Type B pancreatic cell (in vitro differentiated cells): ENCODE measurements around the gene ABCB7. TPM values are rescaled to one million over a fixed set of nuclear protein-coding genes. Genes with fewer than 3 reads are reported as not detected.
"Not testable (repeated sequence)": the region's sequence is repeated elsewhere in the genome, so short reads cannot be mapped to it uniquely, and the experiment has no call there.

Experiments
- DNase-seq: peaks from one replicate; pipeline ENCODE4 v3.0.0; 2021; ENCODE audit warnings: mixed read lengths; ENCODE audit not compliant: unreplicated experiment; ENCODE audit errors: extremely low spot score
- H3K27ac Mint-ChIP-seq: 2 replicates; pipeline ENCODE4 v1.8.0; 2021; ENCODE audit warnings: mild to moderate bottlenecking, mixed read lengths
- H3K27me3 Mint-ChIP-seq: 2 replicates; pipeline ENCODE4 v1.8.0; 2021; ENCODE audit warnings: mixed read lengths
- H3K36me3 Mint-ChIP-seq: 2 replicates; pipeline ENCODE4 v1.8.0; 2021; ENCODE audit warnings: mixed read lengths
- H3K4me1 Mint-ChIP-seq: one replicate; pipeline ENCODE4 v1.8.0; 2021; ENCODE audit warnings: mixed read lengths; ENCODE audit not compliant: unreplicated experiment
- H3K4me3 Mint-ChIP-seq: 2 replicates; pipeline ENCODE4 v1.8.0; 2021; ENCODE audit warnings: mild to moderate bottlenecking, mixed read lengths
- H3K9me3 Mint-ChIP-seq: 2 replicates; pipeline ENCODE4 v1.8.0; 2021; ENCODE audit warnings: mixed read lengths
- total RNA-seq: library from RNA; stranded (reverse); gene quantifications from 2 replicates; pipeline ENCODE4 v1.2.1, GENCODE V29; 2021; ENCODE audit warnings: low replicate concordance
- TF ChIP-seq, protein P1 (sequence below): fragments of 200-600 bp; sonication (generic); conservative IDR thresholded peaks from 2 replicates; pipeline ENCODE4 v1.5.0; 2021; ENCODE audit warnings: antibody characterized with exemption, mild to moderate bottlenecking

Gene ABCB7
- total RNA-seq, 1 donor from 2014 or later = 30.5 TPM

DNA sequence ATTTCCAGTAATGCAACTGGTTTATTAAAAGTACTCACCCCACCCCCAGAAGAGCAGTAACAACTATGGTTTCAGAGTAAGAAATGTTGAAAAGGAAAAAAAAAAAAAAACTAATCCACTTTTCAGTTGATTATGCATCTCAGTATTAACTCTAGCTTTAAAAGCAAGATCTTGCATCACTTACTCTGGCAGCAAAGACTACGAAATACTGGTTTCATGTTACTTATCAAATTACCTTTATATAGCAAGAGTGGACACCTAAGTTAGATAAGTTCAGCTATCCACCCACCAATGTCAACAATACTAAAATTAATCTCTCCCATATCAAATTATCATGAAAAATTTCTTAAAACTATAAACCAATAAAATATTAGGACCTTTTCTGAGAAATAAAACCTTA lies 105.0 kb downstream of the ABCB7 start:
- Mint-ChIP-seq H3K4me3 (no peak overlapping the region), H3K36me3 (no peaks in the 10 kb centered on the region), H3K9me3 (no peaks in the 10 kb centered on the region), H3K27me3 (no peaks in the 10 kb centered on the region), H3K27ac (no peak overlapping the region), H3K4me1 (no peaks in the 10 kb centered on the region)
- DNase-seq = no peak
- TF ChIP-seq, protein P1, sequence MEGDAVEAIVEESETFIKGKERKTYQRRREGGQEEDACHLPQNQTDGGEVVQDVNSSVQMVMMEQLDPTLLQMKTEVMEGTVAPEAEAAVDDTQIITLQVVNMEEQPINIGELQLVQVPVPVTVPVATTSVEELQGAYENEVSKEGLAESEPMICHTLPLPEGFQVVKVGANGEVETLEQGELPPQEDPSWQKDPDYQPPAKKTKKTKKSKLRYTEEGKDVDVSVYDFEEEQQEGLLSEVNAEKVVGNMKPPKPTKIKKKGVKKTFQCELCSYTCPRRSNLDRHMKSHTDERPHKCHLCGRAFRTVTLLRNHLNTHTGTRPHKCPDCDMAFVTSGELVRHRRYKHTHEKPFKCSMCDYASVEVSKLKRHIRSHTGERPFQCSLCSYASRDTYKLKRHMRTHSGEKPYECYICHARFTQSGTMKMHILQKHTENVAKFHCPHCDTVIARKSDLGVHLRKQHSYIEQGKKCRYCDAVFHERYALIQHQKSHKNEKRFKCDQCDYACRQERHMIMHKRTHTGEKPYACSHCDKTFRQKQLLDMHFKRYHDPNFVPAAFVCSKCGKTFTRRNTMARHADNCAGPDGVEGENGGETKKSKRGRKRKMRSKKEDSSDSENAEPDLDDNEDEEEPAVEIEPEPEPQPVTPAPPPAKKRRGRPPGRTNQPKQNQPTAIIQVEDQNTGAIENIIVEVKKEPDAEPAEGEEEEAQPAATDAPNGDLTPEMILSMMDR = no peak

DNA sequence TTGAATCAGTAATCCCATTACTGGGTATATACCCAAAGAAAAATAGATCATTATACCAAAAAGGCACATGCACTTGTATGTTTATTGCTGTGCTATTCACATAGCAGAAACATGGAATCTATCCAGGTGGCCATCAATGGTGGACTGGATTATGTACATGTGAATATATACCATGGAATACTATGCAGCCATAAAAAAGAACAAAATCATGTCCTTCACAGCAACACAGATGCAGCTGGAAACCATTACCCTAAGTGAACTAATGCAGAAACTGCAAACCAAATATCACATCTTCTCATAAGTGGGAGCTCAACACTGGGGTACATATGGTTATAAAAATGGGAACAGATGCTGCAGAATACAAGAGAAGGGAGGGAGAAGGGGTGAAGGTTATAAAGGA lies 110.7 kb downstream of the ABCB7 start:
- Mint-ChIP-seq H3K36me3 (no peaks in the 10 kb centered on the region), H3K4me1 (no peaks in the 10 kb centered on the region), H3K4me3 (no peak overlapping the region), H3K27me3 (no peaks in the 10 kb centered on the region), H3K27ac (no peak overlapping the region), H3K9me3 (peaks cover 5% of the 10 kb centered on the region)
- DNase-seq = no peak
- TF ChIP-seq, protein P1 = no peak

DNA sequence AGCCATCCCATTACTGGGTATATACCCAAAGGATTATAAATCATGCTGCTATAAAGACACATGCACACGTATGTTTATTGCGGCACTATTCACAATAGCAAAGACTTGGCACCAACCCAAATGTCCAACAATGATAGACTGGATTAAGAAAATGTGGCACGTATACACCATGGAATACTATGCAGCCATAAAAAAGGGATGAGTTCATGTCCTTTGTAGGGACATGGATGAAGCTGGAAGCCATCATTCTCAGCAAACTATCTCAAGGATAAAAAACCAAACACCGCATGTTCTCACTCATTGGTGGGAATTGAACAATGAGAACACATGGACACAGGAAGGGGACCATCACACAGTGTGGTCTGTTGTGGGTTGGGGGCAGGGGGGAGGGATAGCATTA lies 111.9 kb downstream of the ABCB7 start:
- not testable (repeated sequence) for H3K27ac Mint-ChIP-seq, DNase-seq, H3K9me3 Mint-ChIP-seq, H3K36me3 Mint-ChIP-seq, H3K4me3 Mint-ChIP-seq, H3K4me1 Mint-ChIP-seq, H3K27me3 Mint-ChIP-seq

DNA sequence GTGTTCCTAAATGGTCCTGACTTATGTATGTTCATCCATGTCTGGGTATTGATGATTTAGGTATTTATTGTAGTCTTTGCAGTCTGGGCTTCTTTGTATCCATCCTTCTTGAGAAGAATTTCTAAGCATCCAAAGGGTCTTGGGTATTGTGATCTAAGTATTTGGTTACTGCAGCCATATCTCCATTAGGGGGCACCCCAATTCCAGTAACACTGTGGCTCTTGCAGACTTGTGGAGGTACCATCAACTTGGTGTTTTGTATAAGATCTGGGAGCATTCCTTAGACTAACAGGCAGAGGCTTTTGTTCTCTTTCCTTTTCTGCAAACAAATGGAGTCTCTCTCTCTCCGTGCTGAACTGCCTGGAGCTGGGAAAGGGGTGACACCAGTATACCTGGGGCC lies 117.2 kb downstream of the ABCB7 start:
- Mint-ChIP-seq H3K4me1 (no peaks in the 10 kb centered on the region), H3K4me3 (no peak overlapping the region), H3K36me3 (no peaks in the 10 kb centered on the region), H3K9me3 (peaks cover 12% of the 10 kb centered on the region), H3K27ac (no peak overlapping the region), H3K27me3 (no peaks in the 10 kb centered on the region)
- TF ChIP-seq, protein P1 = peak; percentile 21
- no peak for DNase-seq

Other genes starting within 250 kb of the ABCB7 start
- 1.1 and 1.9 TPM in 2 replicates for gene NEXMIF, start 230.8 kb downstream of the ABCB7 start, total RNA-seq
- 11.5 and 13.1 TPM in 2 replicates for gene UPRT, start 117.8 kb upstream of the ABCB7 start, total RNA-seq